K562 (cell line): ENCODE measurements around the gene FCHSD1. TPM values are rescaled to one million over a fixed set of nuclear protein-coding genes. Genes with fewer than 3 reads are reported as not detected.
A peak's percentile ranks its signal among the peaks of the same experiment; 100 is the strongest.

Source experiments
- CCAR2 ChIP-seq: fragments of 200-400 bp; formaldehyde crosslinking; IDR thresholded peaks from 2 replicates; pipeline ENCODE4 v1.6.1; 2017; ENCODE audit warnings: mild to moderate bottlenecking, low read depth, low read length
- E2F8 ChIP-seq: fragments of 450-650 bp; IDR thresholded peaks from 2 replicates; pipeline ENCODE4 v1.7.1; 2018; ENCODE audit warnings: mild to moderate bottlenecking, low read depth; ENCODE audit not compliant: partially characterized antibody
- KAT7 ChIP-seq: sonication (generic); formaldehyde crosslinking; IDR thresholded peaks from 2 replicates; pipeline ENCODE4 v1.8.0; 2022; ENCODE audit warnings: missing genetic modification reagents, mild to moderate bottlenecking, borderline replicate concordance
- PCBP2 ChIP-seq: fragments of 200-400 bp; formaldehyde crosslinking; IDR thresholded peaks from 2 replicates; pipeline ENCODE4 v1.6.1; 2018; ENCODE audit warnings: low read length, low read depth, mild to moderate bottlenecking, moderate library complexity; ENCODE audit not compliant: poor library complexity, severe bottlenecking
- POU5F1 ChIP-seq: fragments of 150-350 bp; IDR thresholded peaks from 2 replicates; pipeline ENCODE4 v1.6.1; 2014; ENCODE audit warnings: borderline replicate concordance, low read length, low read depth, mild to moderate bottlenecking; ENCODE audit not compliant: partially characterized antibody
- REST ChIP-seq, 2 experiments: fragments of 450-650 bp; formaldehyde crosslinking in 1 of 2; IDR thresholded peaks; 2 replicates each; pipeline versions ENCODE4 v1.4.0 to v1.6.1; 2014 to 2020; ENCODE audit warnings: mild to moderate bottlenecking in 2 of 2, borderline replicate concordance in 1 of 2, low read depth in 1 of 2
- SIN3A ChIP-seq, 2 experiments: fragments of 150-350 bp in 1 of 2; IDR thresholded peaks; 2 replicates each; pipeline ENCODE4 v1.6.1; 2011 to 2016; ENCODE audit warnings: borderline replicate concordance in 2 of 2, low read depth in 2 of 2, low read length in 2 of 2, mild to moderate bottlenecking in 2 of 2, moderate library complexity in 2 of 2; ENCODE audit not compliant: control insufficient read depth in 1 of 2
- STAT5A ChIP-seq: IDR thresholded peaks from 2 replicates; pipeline ENCODE4 v1.6.1; 2012; ENCODE audit warnings: low read length, inconsistent platforms, borderline replicate concordance
- TBP ChIP-seq: optimal IDR thresholded peaks from 2 replicates; pipeline ENCODE3; 2011; ENCODE audit warnings: low read depth, low read length, improper control_type of control experiment
- ZC3H8 ChIP-seq: fragments of 450-650 bp; IDR thresholded peaks from 2 replicates; pipeline ENCODE4 v1.6.1; 2017
- ZNF140 ChIP-seq: fragments of 250-450 bp; sonication (Bioruptor Pico); IDR thresholded peaks from 2 replicates; pipeline ENCODE4 v1.8.0; 2021; ENCODE audit warnings: moderate library complexity, mild to moderate bottlenecking, inconsistent platforms
- ZNF551 ChIP-seq: fragments of 250-450 bp; sonication (Bioruptor Pico); IDR thresholded peaks from 2 replicates; pipeline ENCODE4 v1.5.0; 2021; ENCODE audit warnings: mild to moderate bottlenecking, moderate library complexity
- polyA plus RNA-seq, 8 experiments: library from polyadenylated mRNA; depleted of rRNA in 4 of 8; stranded (reverse) in 5 of 8; unstranded in 3 of 8; fragments of >200 nt; fragmentation: Nextera tagmentation in 2 of 8; fragmentation: Illumina TruSeq in 1 of 8; extraction: Ambion mirVana in 2 of 8; extraction: Trizol in 1 of 8; gene quantifications; 2 replicates each; pipeline versions ENCODE4 v1.2.1 to v1.2.3, GENCODE V29; 2011 to 2014; ENCODE audit warnings: inconsistent platforms in 1 of 8, missing spikeins in 1 of 8
- total RNA-seq, 7 experiments: library from RNA; depleted of rRNA in 6 of 7; stranded (reverse); fragments of >200 nt in 6 of 7; fragmentation: Illumina TruSeq in 2 of 7; extraction: Trizol in 2 of 7; gene quantifications; 2 replicates each; pipeline versions ENCODE4 v1.2.1 to v1.2.3, GENCODE V29; 2011 to 2021; ENCODE audit warnings: low replicate concordance in 1 of 7
- TF ChIP-seq, protein P1 (sequence below): fragments of 250-450 bp; sonication (Bioruptor Pico); IDR thresholded peaks from 2 replicates; pipeline ENCODE4 v1.5.0; 2020; ENCODE audit warnings: mild to moderate bottlenecking, borderline replicate concordance

The FCHSD1 gene
- total and polyA plus RNA-seq, 9 of the 15 experiments (the other 6 are each of a cell fraction or from before 2014, with no cell fraction given): 0.35 to 37.5 (median 13.6) TPM

- TF ChIP-seq POU5F1: no peak
- no peak for TF ChIP-seq ZC3H8
- peak; percentile 86 for TF ChIP-seq REST (IDR thresholded peaks at IDR 0.05; ENCODE audit: borderline replicate concordance)
- TF ChIP-seq REST (CRISPR knock-in tag; IDR thresholded peaks at IDR 0.05; ENCODE audit: low read depth): peak; percentile 45; the same call in 1 of the 2 replicates
- TF ChIP-seq E2F8: no peak
- no peak for TF ChIP-seq PCBP2
- TF ChIP-seq, protein P1, sequence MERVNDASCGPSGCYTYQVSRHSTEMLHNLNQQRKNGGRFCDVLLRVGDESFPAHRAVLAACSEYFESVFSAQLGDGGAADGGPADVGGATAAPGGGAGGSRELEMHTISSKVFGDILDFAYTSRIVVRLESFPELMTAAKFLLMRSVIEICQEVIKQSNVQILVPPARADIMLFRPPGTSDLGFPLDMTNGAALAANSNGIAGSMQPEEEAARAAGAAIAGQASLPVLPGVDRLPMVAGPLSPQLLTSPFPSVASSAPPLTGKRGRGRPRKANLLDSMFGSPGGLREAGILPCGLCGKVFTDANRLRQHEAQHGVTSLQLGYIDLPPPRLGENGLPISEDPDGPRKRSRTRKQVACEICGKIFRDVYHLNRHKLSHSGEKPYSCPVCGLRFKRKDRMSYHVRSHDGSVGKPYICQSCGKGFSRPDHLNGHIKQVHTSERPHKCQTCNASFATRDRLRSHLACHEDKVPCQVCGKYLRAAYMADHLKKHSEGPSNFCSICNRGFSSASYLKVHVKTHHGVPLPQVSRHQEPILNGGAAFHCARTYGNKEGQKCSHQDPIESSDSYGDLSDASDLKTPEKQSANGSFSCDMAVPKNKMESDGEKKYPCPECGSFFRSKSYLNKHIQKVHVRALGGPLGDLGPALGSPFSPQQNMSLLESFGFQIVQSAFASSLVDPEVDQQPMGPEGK (CRISPR knock-in tag): no peak
- no peak for TF ChIP-seq ZNF140
- TF ChIP-seq STAT5A: no peak; the same call in 1 of the 2 replicates
- TF ChIP-seq KAT7 (CRISPR knock-in tag): no peak
- no peak for TF ChIP-seq ZNF551
- TF ChIP-seq TBP: no peak
- TF ChIP-seq CCAR2: no peak
- TF ChIP-seq SIN3A (IDR thresholded peaks at IDR 0.05; ENCODE audit: borderline replicate concordance in 2 of 2, control insufficient read depth in 1 of 2, low read depth in 2 of 2, low read length in 2 of 2): no peak
Measured at GRCh38 chr5:141691867-141692532, 40.8 kb upstream of the FCHSD1 start (continued).
